K562 (cell line): Measurements from ENCODE around the gene DNAJC12. TPM values are rescaled to one million over a fixed set of nuclear protein-coding genes. Genes with fewer than 3 reads are reported as not detected.

Source experiments
- ATAC-seq: fragments of 200-7000 bp; cut with Tn5 transposase; 3 replicates; pipeline ENCODE4 v1.9.1; 2020; ENCODE audit warnings: moderate library complexity
- BruUV-seq: library from RNA; stranded (reverse); fragments of 400-500 nt; replicated peaks from 2 replicates; lab custom pipeline; 2021; lab: Mats Ljungman, UMichigan
- CTCF ChIA-PET: fragments of 300-600 bp; formaldehyde crosslinking; extraction: SDS; loops from one replicate; lab custom pipeline; 2021; ENCODE audit warnings: low intra/inter-chr PET ratio; lab: Yijun Ruan, JAX
- POLR2A ChIA-PET: fragments of 300-600, 350-650 bp; sonication (Branson Sonifier 250); formaldehyde crosslinking; extraction: SDS; loops from one replicate; lab custom pipeline; 2021; ENCODE audit warnings: antibody characterized with exemption, inconsistent platforms; lab: Yijun Ruan, JAX
- DNase-seq, 4 experiments: peaks; one replicate each; pipeline versions ENCODE4 v3.0.0 to v3.0.0-alpha.2; 2011 to 2018; ENCODE audit warnings: low spot score in 3 of 4, mixed read lengths in 3 of 4; ENCODE audit errors: extremely low read depth in 1 of 4
- FAIRE-seq: peaks from 2 replicates; lab custom pipeline; 2011; peaks lifted over from hg19 to GRCh38; lab: Jason Lieb, UNC
- H2AFZ ChIP-seq: 2 replicates; pipeline ENCODE4 v1.6.0; 2011; ENCODE audit warnings: low read depth, low read length, control low read depth, inconsistent platforms
- H3K27ac ChIP-seq: fragments of 200-600 bp; 3 replicates; pipeline ENCODE4 v1.8.0; 2011; ENCODE audit warnings: low read depth, mild to moderate bottlenecking, control low read depth, inconsistent platforms, low read length, moderate library complexity, mixed read lengths; ENCODE audit errors: extremely low read depth
- H3K27me3 ChIP-seq, 2 experiments: fragments of 300-600 bp in 1 of 2; 2 replicates in 1 of 2; 3 replicates in 1 of 2; pipeline versions ENCODE4 v1.6.0 to v1.8.0; 2011; ENCODE audit warnings: inconsistent platforms in 2 of 2, low read length in 2 of 2, mild to moderate bottlenecking in 1 of 2, mixed read lengths in 1 of 2, moderate library complexity in 1 of 2; ENCODE audit not compliant: control insufficient read depth in 2 of 2, insufficient read depth in 2 of 2
- H3K36me3 ChIP-seq: fragments of 300-600 bp; 3 replicates; pipeline ENCODE4 v1.8.0; 2011; ENCODE audit warnings: mild to moderate bottlenecking, low read length, inconsistent platforms; ENCODE audit not compliant: control insufficient read depth, insufficient read depth
- H3K4me1 ChIP-seq, 2 experiments: fragments of 200-600 bp in 1 of 2; replicated peaks in 1 of 2; 2 replicates in 1 of 2; 3 replicates in 1 of 2; pipeline versions ENCODE4 v1.5.1 to v1.8.0; 2011; ENCODE audit warnings: inconsistent platforms in 2 of 2, low read length in 2 of 2, mild to moderate bottlenecking in 1 of 2, mixed read lengths in 1 of 2, moderate library complexity in 1 of 2; ENCODE audit not compliant: control insufficient read depth in 2 of 2, insufficient read depth in 2 of 2
- H3K4me2 ChIP-seq: 2 replicates; pipeline ENCODE4 v1.6.1; 2011; ENCODE audit warnings: low read length, control low read depth, inconsistent platforms, mixed read lengths; ENCODE audit not compliant: insufficient read depth
- H3K4me3 ChIP-seq: fragments of 200-600 bp; sonication (generic), shearing (Covaris generic); 2 replicates; pipeline ENCODE4 v1.5.1; 2016; ENCODE audit warnings: control low read depth, inconsistent platforms
- H3K79me2 ChIP-seq: fragments of 200-600 bp; 3 replicates; pipeline ENCODE4 v1.8.0; 2011; ENCODE audit warnings: low read length, inconsistent platforms; ENCODE audit not compliant: control insufficient read depth, insufficient read depth
- H3K9ac ChIP-seq, 2 experiments: 2 replicates each; pipeline versions ENCODE4 v1.6.0 to v1.6.1; 2011; ENCODE audit warnings: low read depth in 2 of 2, low read length in 2 of 2, control low read depth in 1 of 2, inconsistent platforms in 1 of 2, mild to moderate bottlenecking in 1 of 2, mixed read lengths in 1 of 2; ENCODE audit not compliant: insufficient read depth in 1 of 2
- H3K9me1 ChIP-seq: one replicate; pipeline ENCODE4 v1.6.0; 2011; ENCODE audit warnings: inconsistent platforms, mild to moderate bottlenecking, low read length, moderate library complexity; ENCODE audit not compliant: control insufficient read depth, insufficient read depth
- H3K9me3 ChIP-seq: replicated peaks from 2 replicates; pipeline ENCODE4 v1.5.1; 2011; ENCODE audit warnings: low read depth, low read length, inconsistent platforms; ENCODE audit not compliant: control insufficient read depth, insufficient read depth
- H4K20me1 ChIP-seq: replicated peaks from 2 replicates; pipeline ENCODE4 v1.6.1; 2011; ENCODE audit warnings: low read length, inconsistent platforms, mixed read lengths; ENCODE audit not compliant: control insufficient read depth, insufficient read depth
- C11orf30 ChIP-seq: fragments of 450-650 bp; IDR thresholded peaks from 2 replicates; pipeline ENCODE4 v1.6.1; 2016; ENCODE audit warnings: low read depth, mild to moderate bottlenecking
- CREM ChIP-seq: IDR thresholded peaks from 2 replicates; pipeline ENCODE4 v1.6.1; 2014; ENCODE audit warnings: antibody characterized with exemption, low read depth
- GTF2E2 ChIP-seq: fragments of 200-800 bp; sonication (Bioruptor generic); IDR thresholded peaks from 2 replicates; pipeline ENCODE4 v1.6.1; 2016; ENCODE audit warnings: missing genetic modification characterization, missing compliant biosample characterization
- IRF2 ChIP-seq: sonication (generic); formaldehyde crosslinking; IDR thresholded peaks from 2 replicates; pipeline ENCODE4 v1.8.1; 2022; ENCODE audit warnings: mild to moderate bottlenecking, missing genetic modification reagents
- MAFF ChIP-seq: IDR thresholded peaks from 2 replicates; pipeline ENCODE4 v1.6.1; 2012; ENCODE audit warnings: low read length, improper control_type of control experiment
- PATZ1 ChIP-seq: fragments of 250-450 bp; sonication (Bioruptor Pico); IDR thresholded peaks from 2 replicates; pipeline ENCODE4 v1.5.0; 2020; ENCODE audit warnings: mild to moderate bottlenecking, borderline replicate concordance
- TFAM ChIP-seq: fragments of 250-450 bp; sonication (Bioruptor Pico); conservative IDR thresholded peaks from 2 replicates; pipeline ENCODE4 v1.5.0; 2021; ENCODE audit warnings: mild to moderate bottlenecking, moderate library complexity
- TGIF2 ChIP-seq: sonication (generic); formaldehyde crosslinking; IDR thresholded peaks from 2 replicates; pipeline ENCODE4 v1.8.1; 2022; ENCODE audit warnings: mild to moderate bottlenecking, missing genetic modification reagents, moderate library complexity
- THRA ChIP-seq: fragments of 450-650 bp; IDR thresholded peaks from 2 replicates; pipeline ENCODE4 v1.6.1; 2017; ENCODE audit warnings: mild to moderate bottlenecking, moderate library complexity
- ZBTB8A ChIP-seq: fragments of 450-650 bp; IDR thresholded peaks from 2 replicates; pipeline ENCODE4 v1.6.1; 2018; ENCODE audit warnings: mild to moderate bottlenecking, moderate library complexity; ENCODE audit not compliant: partially characterized antibody
- ZNF165 ChIP-seq: fragments of 250-450 bp; sonication (Bioruptor Pico); IDR thresholded peaks from 2 replicates; pipeline ENCODE4 v1.4.0; 2020; ENCODE audit warnings: borderline replicate concordance
- ZNF316 ChIP-seq: fragments of 450-650 bp; IDR thresholded peaks from 2 replicates; pipeline ENCODE4 v1.6.1; 2016
- ZNF717 ChIP-seq: fragments of 250-450 bp; sonication (Bioruptor Pico); IDR thresholded peaks from 2 replicates; pipeline ENCODE4 v1.5.0; 2021
- WGBS: fragments of 100-300 bp; shearing (Covaris generic); methylation state at CpG from one replicate; pipeline ENCODE4 v1.1.6; 2016; ENCODE audit warnings: low coverage, mixed read lengths; ENCODE audit not compliant: insufficient coverage; ENCODE audit errors: missing lambda C conversion rate; 5-methylcytosine and 5-hydroxymethylcytosine counted together
- in situ Hi-C: fragments of 300-500 bp; cut with MboI; formaldehyde crosslinking; loops from 4 replicates; pipeline ENCODE4 v1.15.0; 2018; ENCODE audit warnings: inconsistent platforms, mixed read lengths
- intact Hi-C: fragments of 100-400 bp; cut with micrococcal nuclease; formaldehyde crosslinking; loops from 2 replicates; pipeline ENCODE4 v1.14.2; 2022
- polyA plus RNA-seq, 8 experiments: library from polyadenylated mRNA; depleted of rRNA in 4 of 8; stranded (reverse) in 5 of 8; unstranded in 3 of 8; fragments of >200 nt; fragmentation: Nextera tagmentation in 2 of 8; fragmentation: Illumina TruSeq in 1 of 8; extraction: Ambion mirVana in 2 of 8; extraction: Trizol in 1 of 8; gene quantifications; 2 replicates each; pipeline versions ENCODE4 v1.2.1 to v1.2.3, GENCODE V29; 2011 to 2014; ENCODE audit warnings: inconsistent platforms in 1 of 8, missing spikeins in 1 of 8
- total RNA-seq, 7 experiments: library from RNA; depleted of rRNA in 6 of 7; stranded (reverse); fragments of >200 nt in 6 of 7; fragmentation: Illumina TruSeq in 2 of 7; extraction: Trizol in 2 of 7; gene quantifications; 2 replicates each; pipeline versions ENCODE4 v1.2.1 to v1.2.3, GENCODE V29; 2011 to 2021; ENCODE audit warnings: low replicate concordance in 1 of 7

The DNAJC12 gene
- total and polyA plus RNA-seq, 9 of the 15 experiments (the other 6 are each of a cell fraction or from before 2014, with no cell fraction given), result 7.4 to 95.9 (median 68.5) TPM

GRCh38 chr10:67801118-67801517, 36.9 kb downstream of the DNAJC12 start:
- FAIRE-seq (no peak), ATAC-seq (no peak), DNase-seq (no peak)
- H4K20me1 ChIP-seq, result no peaks in the 10 kb centered on the region
- no peak overlapping the region for H3K4me3 ChIP-seq
- H3K9me1 ChIP-seq, result no peaks in the 10 kb centered on the region
- H3K79me2 ChIP-seq, result no peaks in the 10 kb centered on the region
- no peak for TF ChIP-seq THRA
- TF ChIP-seq C11orf30, result peak; percentile 40; the same call in 1 of the 2 replicates
- no peak for TF ChIP-seq ZNF717 (CRISPR knock-in tag)
- no peak for TF ChIP-seq GTF2E2
- TF ChIP-seq ZBTB8A, result no peak
- no peak for TF ChIP-seq ZNF165 (CRISPR knock-in tag)
- no peak for TF ChIP-seq TFAM (CRISPR knock-in tag)
- 0 out of 2 replicates have a peak, but pooled peaks have one; percentile 15 for TF ChIP-seq MAFF
- no peak for TF ChIP-seq CREM
- TF ChIP-seq IRF2 (CRISPR knock-in tag), result no peak
- TF ChIP-seq TGIF2, result no peak
- TF ChIP-seq ZNF316, result peak; percentile 51; the same call in 1 of the 2 replicates
- TF ChIP-seq PATZ1 (CRISPR knock-in tag), result no peak
- H2AFZ ChIP-seq, result no peak overlapping the region
- no peak overlapping the region for H3K27ac ChIP-seq
- H3K4me2 ChIP-seq, result no peak overlapping the region
- peaks cover 9% of the 10 kb centered on the region; the same call in 2 of the 3 replicates for H3K36me3 ChIP-seq
- BruUV-seq, result no TSS peak
- ChIA-PET POLR2A (interaction anchor here (1.0 kb wide), 1 partner anchor 533 kb away, joined by 3 read pairs; no protein-coding TSS in a partner anchor), CTCF (no interaction called here)
- in situ Hi-C loops, result no loop called here
- WGBS, result 95% methylated on average over 1 of the region's 1 CpG
- intact Hi-C loops, result no loop called here
- H3K9me3 ChIP-seq, result no peaks in the 10 kb centered on the region
- H3K9ac ChIP-seq, result no peak overlapping the region
- H3K4me1 ChIP-seq, result no peaks in the 10 kb centered on the region
- no peaks in the 10 kb centered on the region for H3K27me3 ChIP-seq
